Neuronal stem cell (in vitro differentiated cells): ENCODE results near the gene ITGA7. TPM values are rescaled to one million over a fixed set of nuclear protein-coding genes. Genes with fewer than 3 reads are reported as not detected.

ENCODE experiments used
- DNase-seq: peaks from one replicate; pipeline ENCODE4 v3.0.0-alpha.2; 2013; ENCODE audit warnings: low spot score
- H2AFZ ChIP-seq: one replicate; pipeline ENCODE4 v1.6.1; 2013; ENCODE audit warnings: mild to moderate bottlenecking, low read length, inconsistent platforms
- H2AK5ac ChIP-seq: 2 replicates; pipeline ENCODE4 v1.6.1; 2013; ENCODE audit warnings: low read depth, mild to moderate bottlenecking, inconsistent platforms, low read length, moderate library complexity, mixed read lengths
- H2BK120ac ChIP-seq: 2 replicates; pipeline ENCODE4 v1.6.1; 2013; ENCODE audit warnings: low read depth, mild to moderate bottlenecking, inconsistent platforms, low read length, moderate library complexity, mixed read lengths
- H2BK12ac ChIP-seq: one replicate; pipeline ENCODE4 v1.6.1; 2013; ENCODE audit warnings: low read length, inconsistent platforms
- H2BK15ac ChIP-seq: 2 replicates; pipeline ENCODE4 v1.6.1; 2013; ENCODE audit warnings: mild to moderate bottlenecking, low read length, inconsistent platforms, mixed read lengths
- H2BK5ac ChIP-seq: one replicate; pipeline ENCODE4 v1.6.1; 2013; ENCODE audit warnings: inconsistent platforms, mild to moderate bottlenecking, low read length, moderate library complexity
- H3K14ac ChIP-seq: one replicate; pipeline ENCODE4 v1.6.1; 2013; ENCODE audit warnings: low read length, inconsistent platforms
- H3K18ac ChIP-seq: 2 replicates; pipeline ENCODE4 v1.6.1; 2013; ENCODE audit warnings: low read length, inconsistent platforms
- H3K23ac ChIP-seq: 2 replicates; pipeline ENCODE4 v1.6.1; 2013; ENCODE audit warnings: low read depth, mild to moderate bottlenecking, mixed read lengths, low read length, inconsistent platforms; ENCODE audit not compliant: poor library complexity
- H3K27ac ChIP-seq: replicated peaks from 3 replicates; pipeline ENCODE4 v1.5.1; 2013; ENCODE audit warnings: low read length, inconsistent platforms
- H3K27me3 ChIP-seq, 3 experiments: 2 replicates each; pipeline ENCODE4 v1.6.1; 2013; ENCODE audit warnings: low read length in 3 of 3, mild to moderate bottlenecking in 2 of 3, inconsistent platforms in 1 of 3, low read depth in 1 of 3, mixed read lengths in 1 of 3, moderate library complexity in 1 of 3; ENCODE audit not compliant: control insufficient read depth in 3 of 3, insufficient read depth in 3 of 3
- H3K36me3 ChIP-seq, 2 donors: replicated peaks in 1 of 2; 2 replicates each; pipeline ENCODE4 v1.6.1; 2013; ENCODE audit warnings: low read length in 2 of 2; ENCODE audit not compliant: control insufficient read depth in 2 of 2, insufficient read depth in 2 of 2
- H3K4ac ChIP-seq: 2 replicates; pipeline ENCODE4 v1.6.1; 2013; ENCODE audit warnings: inconsistent platforms, mild to moderate bottlenecking, low read length, moderate library complexity
- H3K4me1 ChIP-seq, 2 donors: 1 replicate in 1 of 2; 2 replicates in 1 of 2; pipeline ENCODE4 v1.6.1; 2013; ENCODE audit warnings: low read length in 2 of 2, low read depth in 1 of 2; ENCODE audit not compliant: control insufficient read depth in 2 of 2, insufficient read depth in 1 of 2
- H3K4me2 ChIP-seq: one replicate; pipeline ENCODE4 v1.6.1; 2013; ENCODE audit warnings: mild to moderate bottlenecking, low read length, inconsistent platforms; ENCODE audit not compliant: insufficient read depth, poor library complexity, severe bottlenecking
- H3K4me3 ChIP-seq, 2 donors: 2 replicates each; pipeline ENCODE4 v1.5.1; 2013; ENCODE audit warnings: low read length in 2 of 2, mild to moderate bottlenecking in 2 of 2, inconsistent platforms in 1 of 2, moderate library complexity in 1 of 2
- H3K79me1 ChIP-seq: one replicate; pipeline ENCODE4 v1.6.1; 2013; ENCODE audit warnings: low read depth, mild to moderate bottlenecking, inconsistent platforms, low read length, moderate library complexity
- H3K9ac ChIP-seq: one replicate; pipeline ENCODE4 v1.6.1; 2013; ENCODE audit warnings: mild to moderate bottlenecking, low read depth, low read length, inconsistent platforms; ENCODE audit not compliant: poor library complexity
- H3K9me3 ChIP-seq, 2 donors: replicated peaks in 1 of 2; 2 replicates each; pipeline versions ENCODE3 to v1.6.1; 2013; ENCODE audit warnings: low read length in 2 of 2, mild to moderate bottlenecking in 2 of 2, inconsistent platforms in 1 of 2, low read depth in 1 of 2, mixed read lengths in 1 of 2, moderate library complexity in 1 of 2; ENCODE audit not compliant: control insufficient read depth in 2 of 2, insufficient read depth in 1 of 2
- H4K8ac ChIP-seq: one replicate; pipeline ENCODE4 v1.6.1; 2013; ENCODE audit warnings: low read depth, mild to moderate bottlenecking, inconsistent platforms, low read length, moderate library complexity
- H4K91ac ChIP-seq: one replicate; pipeline ENCODE4 v1.6.1; 2013; ENCODE audit warnings: low read length, low read depth, mild to moderate bottlenecking, inconsistent platforms; ENCODE audit not compliant: poor library complexity
- WGBS, 2 donors: extraction: QIAGEN DNeasy Blood & Tissue Kit; methylation state at CpG; one replicate each; pipeline ENCODE4 v1.1.7; 2013; ENCODE audit warnings: missing lambda C conversion rate in 2 of 2, mixed read lengths in 1 of 2; ENCODE audit not compliant: insufficient read length in 2 of 2, insufficient replicate concordance in 1 of 2; ENCODE audit errors: extremely low coverage in 2 of 2; 5-methylcytosine and 5-hydroxymethylcytosine counted together
- small RNA-seq: library from polyadenylated mRNA; stranded (forward); fragments of <200 nt; extraction: miRNeasy Mini kit (QIAGEN cat#:217004); gene quantifications from one replicate; pipeline ENCODE3, GENCODE V24; 2013; ENCODE audit not compliant: insufficient read depth

Gene ITGA7

DNA sequence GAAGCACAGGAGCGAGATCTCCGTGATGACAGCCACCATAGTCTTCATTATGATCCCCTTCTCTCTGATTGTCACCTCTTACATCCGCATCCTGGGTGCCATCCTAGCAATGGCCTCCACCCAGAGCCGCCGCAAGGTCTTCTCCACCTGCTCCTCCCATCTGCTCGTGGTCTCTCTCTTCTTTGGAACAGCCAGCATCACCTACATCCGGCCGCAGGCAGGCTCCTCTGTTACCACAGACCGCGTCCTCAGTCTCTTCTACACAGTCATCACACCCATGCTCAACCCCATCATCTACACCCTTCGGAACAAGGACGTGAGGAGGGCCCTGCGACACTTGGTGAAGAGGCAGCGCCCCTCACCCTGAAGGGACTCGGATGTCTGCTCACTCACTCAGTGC, 70.2 kb downstream of the ITGA7 start:
- H3K18ac ChIP-seq: no peak overlapping the region
- DNase-seq: no peak

DNA sequence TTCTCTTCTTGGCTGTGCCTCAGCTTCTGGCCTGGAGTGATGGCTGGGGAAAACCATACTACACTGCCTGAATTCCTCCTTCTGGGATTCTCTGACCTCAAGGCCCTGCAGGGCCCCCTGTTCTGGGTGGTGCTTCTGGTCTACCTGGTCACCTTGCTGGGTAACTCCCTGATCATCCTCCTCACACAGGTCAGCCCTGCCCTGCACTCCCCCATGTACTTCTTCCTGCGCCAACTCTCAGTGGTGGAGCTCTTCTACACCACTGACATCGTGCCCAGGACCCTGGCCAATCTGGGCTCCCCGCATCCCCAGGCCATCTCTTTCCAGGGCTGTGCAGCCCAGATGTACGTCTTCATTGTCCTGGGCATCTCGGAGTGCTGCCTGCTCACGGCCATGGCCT, 70.9 kb downstream of the ITGA7 start, which contains the start of gene OR10P1:
TSS of gene OR10P1 (plus strand) at position 40 of the 400 bp plus-strand sequence. CDS start at position 40, 0 bp downstream.
- no peaks in the 10 kb centered on the region for H3K9me3 ChIP-seq
- no peaks in the 10 kb centered on the region for H3K79me1 ChIP-seq
- no peak within 1 kb of the TSS for H2BK15ac ChIP-seq
- no peak within 1 kb of the TSS for H3K27ac ChIP-seq
- no peak within 1 kb of the TSS for H2BK5ac ChIP-seq
- H2BK12ac ChIP-seq: no peak within 1 kb of the TSS
- H2AFZ ChIP-seq: no peak within 1 kb of the TSS
- peaks cover 0 to 8% (median 0%) of the 10 kb centered on the region in 3 experiments for H3K27me3 ChIP-seq
- no peak within 1 kb of the TSS for H3K4me2 ChIP-seq
- no peak within 1 kb of the TSS for H2AK5ac ChIP-seq
- H3K4me3 ChIP-seq: no peak within 1 kb of the TSS
- no CpG with 5 or more reads among the region's 6 CpGs for WGBS, 2 donors
- H3K4me1 ChIP-seq: no peaks in the 10 kb centered on the region
- H2BK120ac ChIP-seq: no peak within 1 kb of the TSS
- H4K91ac ChIP-seq: no peak within 1 kb of the TSS
- H3K14ac ChIP-seq: no peak within 1 kb of the TSS
- no peak within 1 kb of the TSS for H4K8ac ChIP-seq
- no peak for DNase-seq
- no peak within 1 kb of the TSS for H3K9ac ChIP-seq
- no peak within 1 kb of the TSS for H3K23ac ChIP-seq
- H3K36me3 ChIP-seq: no peaks in the 10 kb centered on the region
- no peak within 1 kb of the TSS for H3K18ac ChIP-seq
- no peak within 1 kb of the TSS for H3K4ac ChIP-seq

More for the DNA sequence above, 70.2 kb downstream of the ITGA7 start:
- Histone ChIP-seq H2AFZ (no peak overlapping the region), H2BK12ac (no peak overlapping the region), H2BK120ac (no peak overlapping the region), H3K27ac (no peak overlapping the region), H3K27me3 (peaks cover 0 to 4% (median 0%) of the 10 kb centered on the region in 3 experiments), H3K14ac (no peak overlapping the region), H2AK5ac (no peak overlapping the region), H3K79me1 (no peaks in the 10 kb centered on the region), H4K8ac (no peak overlapping the region), H2BK15ac (no peak overlapping the region), H3K4me2 (no peak overlapping the region), H4K91ac (no peak overlapping the region), H2BK5ac (no peak overlapping the region), H3K9ac (no peak overlapping the region), H3K4me3 (no peak overlapping the region), H3K4ac (no peak overlapping the region), H3K36me3 (no peaks in the 10 kb centered on the region), H3K9me3 (no peaks in the 10 kb centered on the region), H3K23ac (no peak overlapping the region), H3K4me1 (no peaks in the 10 kb centered on the region)
- no CpG with 5 or more reads among the region's 15 CpGs for WGBS, 2 donors

DNA sequence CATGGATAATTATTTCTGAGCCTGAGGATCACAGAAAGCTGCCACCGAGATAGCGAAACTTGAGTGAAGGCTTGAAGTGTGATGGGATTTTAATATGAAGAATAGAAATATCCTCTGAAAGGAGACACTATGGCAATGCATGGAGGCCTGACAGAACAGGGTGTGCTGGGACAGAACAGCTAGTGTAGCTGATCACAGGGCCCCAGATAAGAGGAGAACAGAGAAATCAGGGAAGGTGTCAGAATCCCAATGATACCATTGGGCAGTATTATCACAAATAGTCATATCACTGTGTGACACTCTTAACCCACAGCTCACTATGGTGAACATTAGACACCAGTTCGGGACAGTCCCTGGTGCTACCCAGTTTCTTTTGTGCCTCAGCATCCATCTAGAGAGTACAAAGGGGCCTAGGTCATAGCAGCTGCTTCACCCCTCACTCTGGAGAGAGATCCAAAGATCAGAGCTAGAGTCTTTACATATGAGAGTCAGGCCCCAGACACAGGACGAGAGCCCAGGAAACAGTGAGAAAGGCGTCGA, 71.5 kb downstream of the ITGA7 start:
- Histone ChIP-seq H4K91ac (no peak overlapping the region), H4K8ac (no peak overlapping the region), H2BK5ac (no peak overlapping the region), H3K4me2 (no peak overlapping the region), H3K36me3 (no peaks in the 10 kb centered on the region), H2BK12ac (no peak overlapping the region), H3K14ac (no peak overlapping the region), H3K27ac (no peak overlapping the region), H3K4me1 (no peaks in the 10 kb centered on the region), H2BK120ac (no peak overlapping the region), H2AFZ (no peak overlapping the region), H2AK5ac (no peak overlapping the region), H3K4ac (no peak overlapping the region), H3K9me3 (no peaks in the 10 kb centered on the region), H3K79me1 (no peaks in the 10 kb centered on the region), H3K9ac (no peak overlapping the region), H3K4me3 (no peak overlapping the region), H3K27me3 (peaks cover 0 to 13% (median 0%) of the 10 kb centered on the region in 3 experiments), H3K18ac (no peak overlapping the region), H2BK15ac (no peak overlapping the region), H3K23ac (no peak overlapping the region)
- no peak for DNase-seq
- whole genome bisulfite sequencing, 2 donors: no CpG with 5 or more reads among the region's 6 CpGs

Small RNA genes lying within 50 kb of the gene (small RNA-seq; reads per million reads assigned to genes)
- not detected for gene AC009779.1
- not detected for gene AC009779.5
- not detected for gene RF00017
